Measurements from ENCODE around the gene CDC42BPB.

Gene CDC42BPB

DNA sequence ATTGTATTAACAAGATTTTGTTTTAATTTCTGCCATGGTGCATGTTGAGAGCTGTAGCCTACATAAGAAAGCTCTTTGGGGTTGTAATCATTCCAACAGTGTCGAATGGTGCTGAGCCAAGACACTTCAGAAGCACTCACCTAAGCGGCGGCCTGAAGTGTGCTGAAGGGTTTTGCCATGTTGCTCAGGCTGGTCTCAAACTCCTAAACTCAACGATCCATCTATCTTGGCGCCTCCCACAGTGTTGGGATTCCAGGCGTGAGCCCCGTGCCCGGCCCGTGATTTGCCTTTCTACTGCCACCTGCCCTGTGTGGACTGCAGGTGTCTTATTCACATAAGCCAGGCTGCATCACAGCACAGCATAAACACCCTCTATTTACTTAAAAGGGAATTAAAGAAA is 86.0 kb downstream of the CDC42BPB start:
- Histone ChIP-seq H3K36me3 (ENCODE audit: control insufficient read depth in 2 of 2, insufficient read depth in 1 of 2, low read length in 2 of 2) (peaks cover 17 to 91% of the 10 kb centered on the region in 2 experiments), H3K9me3 (ENCODE audit: control insufficient read depth, insufficient read depth, low read depth, low read length) (no peaks in the 10 kb centered on the region), H3K4me3 (ENCODE audit: low read depth, low read length) (no peak overlapping the region), H3K4me1 (ENCODE audit: control insufficient read depth, insufficient read depth, low read length) (no peaks in the 10 kb centered on the region), H3K27ac (ENCODE audit: extremely low read depth, low read depth, low read length) (no peak overlapping the region)
- ChIA-PET POLR2A (no interaction called here), CTCF (interaction anchor here (0.6 kb wide), 1 partner anchor 333 kb away, joined by 4 read pairs; no protein-coding TSS in a partner anchor)
- TF ChIP-seq ZNF768 (tag by site-specific recombination; IDR thresholded peaks at IDR 0.05), result no peak
- TF ChIP-seq ZNF473 (tag by site-specific recombination; IDR thresholded peaks at IDR 0.05), result no peak
- TF ChIP-seq ZNF266 (tag by site-specific recombination; IDR thresholded peaks at IDR 0.05; ENCODE audit: low read depth), result no peak
- TF ChIP-seq ZNF274 (IDR thresholded peaks at IDR 0.05; ENCODE audit: low read length), result no peak
- no peak for TF ChIP-seq ZNF274 (tag by site-specific recombination; IDR thresholded peaks at IDR 0.05; ENCODE audit: borderline replicate concordance)
- TF ChIP-seq, protein P1, sequence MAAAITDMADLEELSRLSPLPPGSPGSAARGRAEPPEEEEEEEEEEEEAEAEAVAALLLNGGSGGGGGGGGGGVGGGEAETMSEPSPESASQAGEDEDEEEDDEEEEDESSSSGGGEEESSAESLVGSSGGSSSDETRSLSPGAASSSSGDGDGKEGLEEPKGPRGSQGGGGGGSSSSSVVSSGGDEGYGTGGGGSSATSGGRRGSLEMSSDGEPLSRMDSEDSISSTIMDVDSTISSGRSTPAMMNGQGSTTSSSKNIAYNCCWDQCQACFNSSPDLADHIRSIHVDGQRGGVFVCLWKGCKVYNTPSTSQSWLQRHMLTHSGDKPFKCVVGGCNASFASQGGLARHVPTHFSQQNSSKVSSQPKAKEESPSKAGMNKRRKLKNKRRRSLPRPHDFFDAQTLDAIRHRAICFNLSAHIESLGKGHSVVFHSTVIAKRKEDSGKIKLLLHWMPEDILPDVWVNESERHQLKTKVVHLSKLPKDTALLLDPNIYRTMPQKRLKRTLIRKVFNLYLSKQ (tag by site-specific recombination; IDR thresholded peaks at IDR 0.05; ENCODE audit: borderline replicate concordance), result no peak
- no peak for TF ChIP-seq ZNF776 (tag by site-specific recombination; IDR thresholded peaks at IDR 0.05; ENCODE audit: borderline replicate concordance)
- no peak for TF ChIP-seq ZNF670 (tag by site-specific recombination; IDR thresholded peaks at IDR 0.05; ENCODE audit: low read depth)
- no peak for TF ChIP-seq ZNF311 (tag by site-specific recombination; IDR thresholded peaks at IDR 0.05; ENCODE audit: borderline replicate concordance)
- TF ChIP-seq OSR2 (tag by site-specific recombination; IDR thresholded peaks at IDR 0.05), result no peak
- TF ChIP-seq, protein P2, sequence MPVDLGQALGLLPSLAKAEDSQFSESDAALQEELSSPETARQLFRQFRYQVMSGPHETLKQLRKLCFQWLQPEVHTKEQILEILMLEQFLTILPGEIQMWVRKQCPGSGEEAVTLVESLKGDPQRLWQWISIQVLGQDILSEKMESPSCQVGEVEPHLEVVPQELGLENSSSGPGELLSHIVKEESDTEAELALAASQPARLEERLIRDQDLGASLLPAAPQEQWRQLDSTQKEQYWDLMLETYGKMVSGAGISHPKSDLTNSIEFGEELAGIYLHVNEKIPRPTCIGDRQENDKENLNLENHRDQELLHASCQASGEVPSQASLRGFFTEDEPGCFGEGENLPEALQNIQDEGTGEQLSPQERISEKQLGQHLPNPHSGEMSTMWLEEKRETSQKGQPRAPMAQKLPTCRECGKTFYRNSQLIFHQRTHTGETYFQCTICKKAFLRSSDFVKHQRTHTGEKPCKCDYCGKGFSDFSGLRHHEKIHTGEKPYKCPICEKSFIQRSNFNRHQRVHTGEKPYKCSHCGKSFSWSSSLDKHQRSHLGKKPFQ (tag by site-specific recombination; IDR thresholded peaks at IDR 0.05), result no peak
- TF ChIP-seq, protein P3, sequence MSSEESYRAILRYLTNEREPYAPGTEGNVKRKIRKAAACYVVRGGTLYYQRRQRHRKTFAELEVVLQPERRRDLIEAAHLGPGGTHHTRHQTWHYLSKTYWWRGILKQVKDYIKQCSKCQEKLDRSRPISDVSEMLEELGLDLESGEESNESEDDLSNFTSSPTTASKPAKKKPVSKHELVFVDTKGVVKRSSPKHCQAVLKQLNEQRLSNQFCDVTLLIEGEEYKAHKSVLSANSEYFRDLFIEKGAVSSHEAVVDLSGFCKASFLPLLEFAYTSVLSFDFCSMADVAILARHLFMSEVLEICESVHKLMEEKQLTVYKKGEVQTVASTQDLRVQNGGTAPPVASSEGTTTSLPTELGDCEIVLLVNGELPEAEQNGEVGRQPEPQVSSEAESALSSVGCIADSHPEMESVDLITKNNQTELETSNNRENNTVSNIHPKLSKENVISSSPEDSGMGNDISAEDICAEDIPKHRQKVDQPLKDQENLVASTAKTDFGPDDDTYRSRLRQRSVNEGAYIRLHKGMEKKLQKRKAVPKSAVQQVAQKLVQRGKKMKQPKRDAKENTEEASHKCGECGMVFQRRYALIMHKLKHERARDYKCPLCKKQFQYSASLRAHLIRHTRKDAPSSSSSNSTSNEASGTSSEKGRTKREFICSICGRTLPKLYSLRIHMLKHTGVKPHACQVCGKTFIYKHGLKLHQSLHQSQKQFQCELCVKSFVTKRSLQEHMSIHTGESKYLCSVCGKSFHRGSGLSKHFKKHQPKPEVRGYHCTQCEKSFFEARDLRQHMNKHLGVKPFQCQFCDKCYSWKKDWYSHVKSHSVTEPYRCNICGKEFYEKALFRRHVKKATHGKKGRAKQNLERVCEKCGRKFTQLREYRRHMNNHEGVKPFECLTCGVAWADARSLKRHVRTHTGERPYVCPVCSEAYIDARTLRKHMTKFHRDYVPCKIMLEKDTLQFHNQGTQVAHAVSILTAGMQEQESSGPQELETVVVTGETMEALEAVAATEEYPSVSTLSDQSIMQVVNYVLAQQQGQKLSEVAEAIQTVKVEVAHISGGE (tag by site-specific recombination; conservative IDR thresholded peaks at IDR 0.05; ENCODE audit: low read depth), result no peak
- TF ChIP-seq ZNF335 (tag by site-specific recombination; conservative IDR thresholded peaks at IDR 0.05), result no peak

DNA sequence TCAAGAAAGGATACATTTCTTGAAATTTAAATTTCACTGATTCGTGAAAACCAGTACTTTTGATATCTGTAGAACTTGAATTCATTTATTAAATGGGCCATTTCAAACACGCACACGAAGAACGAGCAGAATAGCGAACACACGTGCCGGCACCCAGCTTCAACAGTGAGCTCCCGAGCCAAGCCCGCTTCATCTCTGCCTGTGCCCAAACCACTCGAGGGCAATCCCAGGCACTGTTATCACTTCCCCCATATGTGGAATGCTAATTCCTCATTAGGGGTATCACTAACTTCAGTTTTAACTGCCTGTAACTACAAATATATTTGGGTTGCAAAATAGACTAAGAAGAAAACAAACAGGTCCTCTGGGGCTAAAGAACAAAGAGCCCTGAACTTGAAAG is 86.9 kb downstream of the CDC42BPB start:
- TF ChIP-seq ZBTB17 (tag by site-specific recombination; IDR thresholded peaks at IDR 0.05), result no peak
- no peak for TF ChIP-seq ZNF768 (tag by site-specific recombination; IDR thresholded peaks at IDR 0.05)
- no peak for TF ChIP-seq SP3 (tag by site-specific recombination; IDR thresholded peaks at IDR 0.05)
- no peak for TF ChIP-seq ZNF670 (tag by site-specific recombination; IDR thresholded peaks at IDR 0.05; ENCODE audit: low read depth)
- POLR2A ChIA-PET, result no interaction called here
- no peaks in the 10 kb centered on the region for H3K4me1 ChIP-seq (ENCODE audit: control insufficient read depth, insufficient read depth, low read length)

DNA sequence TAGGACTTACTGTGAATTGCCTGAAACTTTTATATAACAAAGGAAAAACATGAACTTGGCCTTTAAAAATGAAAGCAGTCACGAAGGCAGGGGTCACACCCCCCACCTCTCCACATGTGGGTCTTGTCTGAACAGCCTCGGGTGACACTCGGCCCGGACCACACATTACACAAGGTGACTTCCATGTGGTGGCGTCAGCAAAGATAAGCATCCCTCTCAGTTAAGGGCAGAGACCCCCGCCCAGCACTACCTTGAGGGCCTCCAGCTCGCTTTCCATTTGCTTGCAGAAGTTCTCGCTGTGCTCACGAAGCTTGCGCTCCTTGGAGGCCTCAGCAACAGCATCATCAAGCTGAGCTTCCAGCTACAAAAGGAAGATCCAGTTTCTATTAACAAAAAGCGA is 87.4 kb downstream of the CDC42BPB start:
- Histone ChIP-seq H3K36me3 (ENCODE audit: control insufficient read depth in 2 of 2, insufficient read depth in 1 of 2, low read length in 2 of 2) (peaks cover 19 to 92% of the 10 kb centered on the region in 2 experiments), H3K9me3 (ENCODE audit: control insufficient read depth, insufficient read depth, low read depth, low read length) (no peaks in the 10 kb centered on the region), H3K4me1 (ENCODE audit: control insufficient read depth, insufficient read depth, low read length) (no peaks in the 10 kb centered on the region), H3K27ac (ENCODE audit: extremely low read depth, low read depth, low read length) (no peak overlapping the region), H3K4me3 (ENCODE audit: low read depth, low read length) (no peak overlapping the region)
- ChIA-PET CTCF (interaction anchor here (0.7 to 0.9 kb wide), 2 partner anchors 322 to 658 kb away, joined by 3 read pairs; no protein-coding TSS in a partner anchor), POLR2A (no interaction called here)
- TF ChIP-seq ZBTB8A (tag by site-specific recombination; IDR thresholded peaks at IDR 0.05), result no peak
- TF ChIP-seq, protein P4, sequence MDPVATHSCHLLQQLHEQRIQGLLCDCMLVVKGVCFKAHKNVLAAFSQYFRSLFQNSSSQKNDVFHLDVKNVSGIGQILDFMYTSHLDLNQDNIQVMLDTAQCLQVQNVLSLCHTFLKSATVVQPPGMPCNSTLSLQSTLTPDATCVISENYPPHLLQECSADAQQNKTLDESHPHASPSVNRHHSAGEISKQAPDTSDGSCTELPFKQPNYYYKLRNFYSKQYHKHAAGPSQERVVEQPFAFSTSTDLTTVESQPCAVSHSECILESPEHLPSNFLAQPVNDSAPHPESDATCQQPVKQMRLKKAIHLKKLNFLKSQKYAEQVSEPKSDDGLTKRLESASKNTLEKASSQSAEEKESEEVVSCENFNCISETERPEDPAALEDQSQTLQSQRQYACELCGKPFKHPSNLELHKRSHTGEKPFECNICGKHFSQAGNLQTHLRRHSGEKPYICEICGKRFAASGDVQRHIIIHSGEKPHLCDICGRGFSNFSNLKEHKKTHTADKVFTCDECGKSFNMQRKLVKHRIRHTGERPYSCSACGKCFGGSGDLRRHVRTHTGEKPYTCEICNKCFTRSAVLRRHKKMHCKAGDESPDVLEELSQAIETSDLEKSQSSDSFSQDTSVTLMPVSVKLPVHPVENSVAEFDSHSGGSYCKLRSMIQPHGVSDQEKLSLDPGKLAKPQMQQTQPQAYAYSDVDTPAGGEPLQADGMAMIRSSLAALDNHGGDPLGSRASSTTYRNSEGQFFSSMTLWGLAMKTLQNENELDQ (tag by site-specific recombination; IDR thresholded peaks at IDR 0.05; ENCODE audit: low read depth), result no peak

More for the DNA sequence above, 86.9 kb downstream of the CDC42BPB start:
- no peak overlapping the region for H3K27ac ChIP-seq (ENCODE audit: extremely low read depth, low read depth, low read length)
- no peaks in the 10 kb centered on the region for H3K9me3 ChIP-seq (ENCODE audit: control insufficient read depth, insufficient read depth, low read depth, low read length)
- no peak overlapping the region for H3K4me3 ChIP-seq (ENCODE audit: low read depth, low read length)
- H3K36me3 ChIP-seq (ENCODE audit: control insufficient read depth in 2 of 2, insufficient read depth in 1 of 2, low read length in 2 of 2), result peaks cover 18 to 91% of the 10 kb centered on the region in 2 experiments
- CTCF ChIA-PET, result interaction anchor here (0.6 to 0.9 kb wide), 3 partner anchors 322 to 658 kb away, joined by 3 to 4 read pairs (median 3); no protein-coding TSS in a partner anchor
